OCI-M2 (cell line): ENCODE data around the gene SLFN11.
"Not testable (repeated sequence)": the region's sequence is repeated elsewhere in the genome, so short reads cannot be mapped to it uniquely, and the experiment has no call there.

Experiments used
- DNase-seq: peaks from one replicate; lab custom pipeline; 2025; ENCODE audit not compliant: unreplicated experiment; lab: John Stamatoyannopoulos, UW

SLFN11 gene, protein sequence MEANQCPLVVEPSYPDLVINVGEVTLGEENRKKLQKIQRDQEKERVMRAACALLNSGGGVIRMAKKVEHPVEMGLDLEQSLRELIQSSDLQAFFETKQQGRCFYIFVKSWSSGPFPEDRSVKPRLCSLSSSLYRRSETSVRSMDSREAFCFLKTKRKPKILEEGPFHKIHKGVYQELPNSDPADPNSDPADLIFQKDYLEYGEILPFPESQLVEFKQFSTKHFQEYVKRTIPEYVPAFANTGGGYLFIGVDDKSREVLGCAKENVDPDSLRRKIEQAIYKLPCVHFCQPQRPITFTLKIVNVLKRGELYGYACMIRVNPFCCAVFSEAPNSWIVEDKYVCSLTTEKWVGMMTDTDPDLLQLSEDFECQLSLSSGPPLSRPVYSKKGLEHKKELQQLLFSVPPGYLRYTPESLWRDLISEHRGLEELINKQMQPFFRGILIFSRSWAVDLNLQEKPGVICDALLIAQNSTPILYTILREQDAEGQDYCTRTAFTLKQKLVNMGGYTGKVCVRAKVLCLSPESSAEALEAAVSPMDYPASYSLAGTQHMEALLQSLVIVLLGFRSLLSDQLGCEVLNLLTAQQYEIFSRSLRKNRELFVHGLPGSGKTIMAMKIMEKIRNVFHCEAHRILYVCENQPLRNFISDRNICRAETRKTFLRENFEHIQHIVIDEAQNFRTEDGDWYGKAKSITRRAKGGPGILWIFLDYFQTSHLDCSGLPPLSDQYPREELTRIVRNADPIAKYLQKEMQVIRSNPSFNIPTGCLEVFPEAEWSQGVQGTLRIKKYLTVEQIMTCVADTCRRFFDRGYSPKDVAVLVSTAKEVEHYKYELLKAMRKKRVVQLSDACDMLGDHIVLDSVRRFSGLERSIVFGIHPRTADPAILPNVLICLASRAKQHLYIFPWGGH

DNA sequence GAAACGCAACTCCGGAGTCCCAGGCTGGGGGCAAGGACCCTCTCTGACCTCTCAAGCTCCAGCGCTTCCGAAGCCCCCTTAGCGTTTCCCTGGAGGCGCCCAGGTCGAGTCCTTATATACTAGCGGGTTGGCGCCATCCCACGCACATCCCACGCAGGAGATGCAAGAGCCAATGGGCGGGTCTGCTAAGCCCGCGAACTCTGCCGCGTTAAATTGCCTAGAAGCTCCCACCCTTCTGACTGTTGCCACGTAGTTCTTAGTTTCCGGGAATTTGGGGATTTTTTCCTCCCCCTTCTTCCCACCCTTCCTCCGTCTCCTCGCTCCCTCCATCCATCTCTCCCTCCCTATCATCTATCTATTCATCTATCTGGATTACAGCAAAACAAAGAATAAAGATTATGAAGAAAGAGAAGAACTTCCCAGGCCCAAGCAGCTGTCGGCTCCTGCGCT lies at the start of gene SLFN11:
SLFN11 (minus strand) TSS at position 88 of the 450 bp plus-strand sequence. CDS start 9,814 bp downstream, outside the sequence.
- no peak for DNase-seq

DNA sequence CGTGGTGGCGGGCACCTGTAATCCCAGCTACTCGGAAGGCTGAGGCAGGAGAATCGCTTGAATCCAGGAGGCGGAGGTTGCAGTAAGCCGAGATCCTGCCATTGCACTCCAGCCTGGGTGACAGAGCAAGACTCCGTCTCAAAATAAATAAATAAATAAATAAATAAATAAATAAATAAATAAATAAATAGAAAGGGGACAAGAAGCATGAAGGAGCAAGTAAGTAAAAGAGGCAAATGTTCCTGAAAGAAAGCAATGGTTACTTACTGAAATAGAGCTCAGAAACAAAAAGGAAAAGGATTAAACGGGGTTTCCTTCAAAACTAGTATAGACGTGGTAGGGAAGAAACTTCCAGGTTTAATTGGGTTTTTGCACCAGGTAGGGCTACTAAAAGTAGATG lies 47.6 kb upstream of the SLFN11 start:
- DNase-seq: not testable (repeated sequence)

DNA sequence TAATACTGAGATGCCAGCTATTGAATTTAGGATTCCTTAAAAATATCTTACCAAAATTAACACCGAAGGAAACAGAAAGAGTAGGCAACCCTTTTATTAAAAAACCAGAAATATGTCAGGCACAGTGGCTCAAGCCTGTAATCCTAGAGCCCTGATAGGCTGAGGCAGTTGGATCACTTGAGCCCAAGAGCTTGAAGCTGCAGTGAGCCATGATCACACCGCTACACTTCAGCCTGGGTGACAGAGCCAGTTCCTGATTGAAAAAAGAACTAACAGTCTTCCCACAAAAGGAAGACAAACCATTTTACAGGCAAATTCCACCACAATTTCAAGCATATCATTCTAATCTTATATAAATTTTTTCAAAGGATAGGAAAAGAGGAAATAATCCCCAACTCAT lies 43.2 kb upstream of the SLFN11 start:
- DNase-seq: no peak

DNA sequence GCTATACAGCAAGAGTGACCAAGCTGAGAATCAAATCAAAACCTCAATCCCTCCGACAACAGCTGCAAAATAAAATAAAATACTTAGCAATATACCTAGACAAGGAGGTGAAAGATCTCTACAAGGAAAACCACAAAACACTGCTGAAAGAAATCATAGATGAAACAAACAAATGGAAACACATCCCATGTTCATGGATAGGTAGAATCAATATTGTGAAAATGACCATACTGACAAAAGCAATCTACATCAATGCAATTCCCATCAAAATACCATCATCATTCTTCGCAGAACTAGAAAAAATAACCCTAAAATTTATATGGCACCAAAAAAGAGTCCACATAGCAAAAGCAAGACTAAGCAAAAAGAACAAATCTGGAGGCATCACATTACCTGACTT lies 41.3 kb upstream of the SLFN11 start:
- DNase-seq: not testable (repeated sequence)

DNA sequence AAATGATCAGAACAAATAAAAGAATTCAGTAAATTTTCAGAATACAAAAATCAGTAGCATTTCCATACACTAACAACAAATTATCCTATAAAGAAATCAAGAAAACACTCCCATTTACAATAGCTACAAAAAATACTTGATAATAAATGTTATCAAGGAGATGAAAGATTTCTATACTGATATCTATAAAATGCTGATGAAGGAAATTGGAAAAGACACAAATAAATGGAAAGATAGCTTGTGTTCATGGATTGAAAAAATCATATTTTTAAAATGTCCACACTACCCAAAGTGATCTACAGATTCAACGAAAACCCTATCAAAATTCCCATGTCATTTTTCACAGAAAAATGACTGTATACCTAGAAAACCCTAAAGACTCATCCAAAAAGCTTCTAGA lies 40.8 kb upstream of the SLFN11 start:
- no peak for DNase-seq

DNA sequence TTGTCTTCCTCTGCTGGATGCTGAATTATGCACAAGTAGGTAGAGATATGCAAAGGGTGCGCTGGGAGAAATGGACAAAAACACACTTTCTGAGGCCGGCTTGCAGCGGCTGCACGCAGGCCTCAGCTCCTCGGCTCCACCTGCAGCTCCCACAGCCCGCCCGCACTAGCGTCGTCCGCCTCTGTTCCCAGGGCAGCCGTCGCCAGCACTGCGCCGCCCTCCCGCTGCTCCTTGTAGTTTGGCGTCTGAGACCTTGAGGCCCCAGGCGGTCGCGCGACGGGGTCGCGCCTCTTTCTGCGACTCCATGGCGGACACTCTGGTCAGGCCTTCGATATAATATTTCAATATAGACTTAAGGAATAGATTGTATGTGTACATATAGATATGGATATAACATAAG lies 34.1 kb upstream of the SLFN11 start:
- DNase-seq: no peak

DNA sequence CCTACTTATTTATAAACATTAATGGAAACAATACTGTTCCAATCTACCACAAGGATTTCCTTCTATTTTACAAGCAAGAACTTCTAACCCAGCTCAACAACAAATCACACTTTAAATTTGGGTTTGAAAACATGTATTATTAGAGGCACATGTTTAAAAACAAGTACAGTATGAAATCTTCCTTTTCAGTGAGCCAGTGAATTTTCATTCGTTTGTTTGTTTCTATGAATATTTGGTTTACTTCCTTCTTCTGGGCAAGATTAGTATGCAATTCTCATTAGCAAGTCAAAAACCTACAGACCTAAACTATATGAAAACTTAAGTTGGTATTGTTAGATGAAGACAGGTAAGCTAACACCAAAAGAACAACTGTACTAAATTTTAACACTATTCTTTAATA lies 33.1 kb upstream of the SLFN11 start:
- DNase-seq: no peak

DNA sequence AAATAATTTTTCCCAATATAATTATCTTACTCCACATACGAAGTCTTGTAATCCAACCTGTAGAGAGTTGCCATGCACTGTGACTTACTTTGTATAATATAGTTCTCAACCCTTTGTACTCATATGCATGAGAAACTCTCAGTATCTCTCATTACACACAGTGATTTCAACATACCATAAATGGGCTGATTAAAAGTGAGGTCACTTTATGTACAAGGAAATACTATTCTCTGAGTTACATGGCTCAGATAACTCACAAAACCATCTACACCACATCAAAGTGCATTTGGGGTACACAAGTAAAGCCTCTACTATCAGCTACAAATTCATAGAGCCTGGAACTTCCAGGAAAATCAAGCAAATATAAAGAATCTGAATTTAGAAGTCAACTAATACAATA lies 30.9 kb upstream of the SLFN11 start:
- no peak for DNase-seq

DNA sequence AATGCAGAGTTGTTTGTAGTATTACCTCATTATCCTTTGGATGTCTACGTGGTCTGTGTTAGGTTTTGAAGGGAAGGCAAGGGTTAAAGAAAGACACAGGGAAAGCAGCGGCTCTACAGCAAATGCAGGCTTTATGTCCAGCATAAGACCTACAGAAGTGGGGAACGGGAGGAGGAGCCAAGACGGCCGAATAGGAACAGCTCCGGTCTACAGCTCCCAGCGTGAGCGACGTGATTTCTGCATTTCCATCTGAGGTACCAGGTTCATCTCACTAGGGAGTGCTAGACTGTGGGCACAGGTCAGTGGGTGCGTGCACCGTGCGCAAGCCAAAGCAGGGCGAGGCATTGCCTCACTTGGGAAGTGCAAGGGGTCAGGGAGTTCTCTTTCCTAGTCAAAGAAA lies 20.4 kb upstream of the SLFN11 start:
- DNase-seq: not testable (repeated sequence)

DNA sequence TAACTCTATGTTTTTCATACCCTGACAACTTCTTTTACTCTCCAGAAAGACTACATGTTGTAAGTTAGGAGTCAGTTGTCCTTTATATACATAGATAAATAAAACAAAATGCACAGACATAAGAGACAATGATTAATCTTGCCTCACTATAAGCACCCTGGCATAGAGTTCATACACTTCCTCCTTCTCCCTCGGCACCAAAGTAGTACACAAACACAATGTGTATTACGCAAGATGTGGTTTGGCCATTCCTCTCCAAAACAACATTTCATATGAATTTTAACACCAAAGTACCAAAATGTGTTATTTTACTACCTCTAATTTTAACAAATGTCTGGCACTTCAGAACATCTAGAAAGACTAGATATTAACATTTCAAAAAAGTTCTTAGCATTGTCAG lies 17.2 kb upstream of the SLFN11 start:
- no peak for DNase-seq

DNA sequence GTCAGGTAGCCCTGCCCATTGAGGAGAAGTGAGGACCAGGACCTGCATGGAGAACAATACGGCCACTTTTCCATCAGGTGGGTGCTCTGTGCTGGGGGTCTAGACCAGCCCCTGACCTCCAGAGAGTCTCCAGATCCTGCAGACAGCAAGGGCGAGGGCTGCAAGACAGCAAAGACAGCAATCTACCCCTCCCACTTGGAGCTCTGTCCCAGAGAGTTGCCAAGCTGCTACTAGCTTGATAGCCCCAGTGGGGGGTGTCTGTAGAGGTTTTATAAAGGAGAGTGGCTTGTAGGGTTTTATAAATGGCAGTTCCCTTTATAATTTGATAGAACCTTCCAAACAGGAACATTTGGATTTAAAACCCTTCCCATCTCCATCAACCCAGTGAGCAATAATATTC lies 16.7 kb upstream of the SLFN11 start:
- DNase-seq: no peak

DNA sequence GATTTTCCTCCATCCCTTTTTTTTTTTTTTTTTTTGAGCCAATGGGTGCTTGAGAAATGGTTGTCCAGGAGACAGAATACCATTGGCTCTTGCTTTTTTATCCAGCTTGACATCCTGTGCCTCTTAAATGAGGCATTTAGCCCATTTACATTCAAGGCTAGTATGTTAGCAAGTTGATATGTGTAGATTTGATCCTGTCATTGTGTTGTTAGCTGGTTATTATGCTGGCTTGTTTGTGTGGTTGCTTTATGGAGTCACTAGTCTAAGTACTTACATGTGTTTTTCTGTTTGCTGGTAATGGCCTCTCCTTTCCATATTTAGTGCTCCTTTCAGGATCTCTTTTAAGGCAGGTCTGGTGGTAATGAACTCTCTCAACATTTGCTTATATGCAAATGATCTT lies 14.1 kb upstream of the SLFN11 start:
- DNase-seq: no peak

DNA sequence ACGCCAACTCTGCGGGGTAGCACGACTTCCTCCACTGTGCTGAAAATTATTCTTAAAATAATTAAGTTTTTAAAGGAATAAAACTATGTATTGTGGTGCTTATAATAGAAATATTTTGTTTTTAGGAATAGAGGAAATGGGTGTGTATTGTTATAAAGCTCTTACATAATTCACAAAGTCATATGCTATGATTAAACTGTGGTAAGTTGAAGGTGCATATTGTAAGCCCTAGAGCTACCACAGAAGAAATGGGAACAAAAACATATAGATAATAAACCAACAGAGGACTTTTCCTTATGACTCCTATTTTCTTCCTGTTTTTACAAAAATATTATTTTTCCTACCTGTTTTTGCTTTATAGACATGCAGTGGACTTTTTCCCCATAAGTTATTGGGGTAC lies 4.3 kb upstream of the SLFN11 start:
- DNase-seq: no peak

DNA sequence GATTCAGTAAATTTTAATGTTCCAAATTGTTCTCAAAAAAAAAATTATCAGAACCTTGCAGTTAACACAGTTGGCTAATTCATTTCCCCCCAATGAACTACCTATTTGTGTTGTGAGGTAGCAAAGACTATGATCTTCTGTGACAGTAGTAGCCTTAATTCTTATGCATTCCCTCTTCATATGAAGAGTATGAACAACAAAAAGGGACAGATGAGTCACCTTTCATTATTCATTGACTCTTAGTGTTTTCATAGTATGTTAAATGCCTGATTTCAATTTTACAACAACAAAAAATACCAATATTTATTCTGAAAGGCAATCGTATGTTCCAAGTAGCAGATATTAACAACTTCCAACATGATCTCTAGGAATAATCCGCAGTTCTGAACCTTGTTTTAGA lies 3.6 kb upstream of the SLFN11 start:
- DNase-seq: no peak

DNA sequence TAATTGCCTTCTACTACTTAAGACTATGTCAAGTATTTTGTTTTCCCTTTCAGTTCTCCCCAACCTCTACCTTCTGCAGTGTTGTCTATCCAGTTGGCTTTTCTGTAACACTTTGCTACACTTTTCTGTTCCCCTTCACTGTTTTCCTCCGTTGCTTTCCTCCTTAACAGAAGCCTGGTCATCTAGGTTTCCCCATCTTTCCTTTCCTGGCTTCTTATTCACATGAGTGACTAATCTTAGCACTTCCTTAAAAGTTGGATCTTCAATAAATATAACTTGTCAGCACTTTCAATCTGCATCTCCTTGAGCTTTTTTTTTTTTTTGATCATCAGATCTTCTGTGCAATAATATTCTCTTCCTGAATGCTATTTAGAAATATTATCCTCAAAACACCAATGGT lies 2.8 kb upstream of the SLFN11 start:
- no peak for DNase-seq

DNA sequence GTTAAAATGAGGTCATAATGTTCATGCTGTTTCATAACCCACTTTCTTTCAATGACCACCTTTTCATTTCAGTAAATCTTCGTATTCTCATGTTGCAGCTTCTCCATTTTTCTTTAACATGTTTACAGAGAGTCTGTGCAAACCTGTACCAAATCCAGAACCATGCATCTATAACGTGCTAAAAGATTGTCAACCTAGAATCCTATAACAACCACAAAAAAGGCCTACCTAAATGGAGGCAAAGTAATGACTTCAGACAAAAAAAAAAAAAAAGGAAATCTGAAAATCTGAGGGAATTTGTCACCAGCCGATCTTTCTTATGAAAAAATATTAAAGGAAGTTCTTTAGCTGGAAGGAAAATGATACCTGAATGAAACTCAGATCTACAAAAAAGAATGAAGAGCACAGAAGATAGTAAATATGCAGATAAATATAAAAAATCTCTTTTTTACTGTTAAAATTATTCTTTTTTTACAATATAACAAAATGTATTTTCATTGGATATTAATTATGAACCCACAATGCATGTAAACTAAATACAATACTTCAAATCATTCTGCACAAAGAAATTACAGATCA lies 1.4 kb upstream of the SLFN11 start:
- DNase-seq: no peak

DNA sequence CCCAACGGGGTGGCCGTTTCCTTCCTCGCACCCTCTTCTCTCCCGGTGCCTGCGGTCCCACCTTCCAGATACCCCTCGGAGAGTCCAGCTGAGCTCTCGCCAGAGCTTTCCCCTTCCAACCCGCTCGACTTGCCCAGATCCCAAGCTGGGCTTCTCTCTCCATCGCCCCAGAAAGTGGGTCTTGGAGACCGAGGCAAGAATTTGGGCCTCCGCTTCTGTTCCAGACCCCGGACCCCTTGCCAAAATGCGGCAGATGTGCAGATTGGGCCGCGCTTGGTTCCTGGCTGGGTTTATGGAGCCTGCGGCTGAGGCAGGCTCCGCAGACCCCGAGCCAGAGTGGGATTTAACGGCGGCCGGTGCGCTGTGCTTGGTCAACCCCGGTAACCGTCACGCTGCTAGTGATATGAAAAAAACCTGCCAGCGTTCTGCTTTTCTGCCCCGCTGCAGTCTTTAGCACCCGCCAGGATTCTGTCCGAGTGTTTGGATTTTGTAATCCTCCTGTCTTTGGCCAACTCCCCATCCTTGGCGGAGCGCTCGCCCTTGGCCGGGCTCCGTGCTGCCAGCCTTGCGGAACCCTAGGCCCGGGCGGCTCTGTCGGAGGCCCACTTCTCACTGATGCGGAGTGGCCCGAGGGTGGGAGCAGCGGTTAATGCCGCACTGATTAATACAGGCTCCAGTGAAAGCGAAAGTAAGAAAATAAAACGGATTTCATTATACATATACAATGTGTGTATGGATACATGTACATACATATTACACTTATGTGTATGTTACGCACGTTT lies 754 bp upstream of the SLFN11 start:
- no peak for DNase-seq

DNA sequence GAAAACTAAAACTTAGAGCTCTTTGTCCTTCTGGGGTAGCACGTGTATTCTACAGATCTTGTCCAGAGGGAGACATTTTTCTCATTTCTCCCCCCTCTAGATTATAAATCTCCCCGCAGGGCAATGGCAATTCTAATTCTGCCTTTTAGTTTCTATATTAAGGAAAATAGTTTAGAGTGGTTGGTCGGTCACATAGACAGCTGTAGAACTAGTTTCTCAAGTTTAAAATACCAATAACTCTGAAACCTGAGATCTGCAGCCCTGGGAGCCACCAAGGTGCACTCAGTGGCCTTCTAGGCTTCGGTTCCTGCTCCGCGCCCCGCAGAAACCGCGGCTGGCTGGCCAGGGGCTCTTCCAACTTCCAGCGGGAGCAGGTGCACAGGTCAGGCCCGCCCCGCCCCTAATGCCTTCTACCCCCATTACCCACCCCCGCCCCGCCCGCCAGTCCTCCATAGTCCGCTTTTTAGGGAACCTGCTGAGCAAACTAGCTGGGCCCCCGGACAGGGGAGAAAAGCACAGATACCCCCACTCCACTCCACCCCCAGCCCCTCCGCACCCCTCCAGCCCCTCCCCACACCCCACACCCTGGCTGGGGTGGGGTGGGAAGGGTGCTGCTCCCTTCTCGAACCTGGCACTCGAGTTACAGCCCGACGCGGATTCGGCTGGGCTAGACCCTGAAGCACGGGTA lies 431 bp downstream of the SLFN11 start:
- DNase-seq: no peak

DNA sequence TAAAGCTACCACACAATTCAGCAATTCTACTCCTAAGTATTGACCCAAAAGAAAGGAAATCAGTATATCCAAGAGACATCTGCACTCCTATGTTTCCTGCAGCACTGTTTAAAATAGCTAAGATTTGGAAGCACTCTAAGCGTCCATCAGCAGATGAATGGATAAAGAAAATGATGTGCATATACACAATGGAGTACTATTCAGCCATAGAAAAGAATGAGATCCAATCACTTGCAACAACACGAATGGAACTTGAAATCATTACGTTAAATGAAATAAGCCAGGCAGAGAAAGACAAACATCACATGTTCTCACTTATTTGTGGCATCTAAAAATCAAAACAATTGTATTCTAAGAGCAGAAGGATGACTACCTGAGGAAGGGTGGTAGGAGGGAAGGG lies 1.5 kb downstream of the SLFN11 start:
- DNase-seq: no peak

DNA sequence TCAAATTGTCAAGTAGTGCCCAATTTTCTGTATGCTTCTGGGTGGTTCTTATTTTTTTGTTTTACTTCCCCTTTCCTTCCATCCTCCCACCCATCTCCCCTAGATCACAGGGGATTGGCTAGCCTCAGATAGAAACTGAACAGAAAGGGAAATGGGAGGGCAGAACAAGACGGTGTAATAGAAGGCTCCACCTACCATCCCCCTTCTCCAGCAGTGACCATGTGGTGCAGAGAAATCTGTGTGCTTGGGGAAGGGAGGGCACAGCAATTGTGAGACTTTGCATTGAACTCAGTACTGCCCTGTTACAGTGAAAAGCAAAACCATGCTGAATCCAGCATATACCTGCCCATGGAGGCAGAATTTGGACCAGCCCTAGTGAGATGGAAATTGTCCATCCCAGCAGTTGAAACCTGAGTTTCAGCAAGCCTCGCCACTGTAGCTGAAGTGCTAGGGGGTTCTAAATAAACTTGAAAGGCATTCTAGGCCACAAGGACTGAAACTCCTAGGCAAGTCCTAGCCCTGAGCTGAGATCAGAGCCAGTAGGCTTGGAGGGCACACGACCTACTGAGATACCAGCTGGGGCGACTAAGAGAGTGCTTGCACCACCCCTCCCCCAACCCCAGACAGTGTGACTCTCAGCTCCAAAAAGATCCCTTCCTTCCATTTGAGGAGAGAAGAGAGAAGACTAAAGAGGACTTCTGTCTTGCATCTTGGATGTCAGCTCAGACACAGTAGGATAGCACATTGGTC lies 5.2 kb downstream of the SLFN11 start:
- no peak for DNase-seq
